HG03108 (cell line): ENCODE measurements around the gene SEZ6.
A peak's percentile ranks its signal among the peaks of the same experiment; 100 is the strongest.
"Not testable (repeated sequence)": the region's sequence is repeated elsewhere in the genome, so short reads cannot be mapped to it uniquely, and the experiment has no call there.

Experiments
- ATAC-seq: cut with Tn5 transposase; IDR thresholded peaks from one replicate; pipeline ENCODE4 v1.9.1; 2021; ENCODE audit warnings: moderate library complexity; ENCODE audit not compliant: unreplicated experiment

The SEZ6 gene

GRCh38 chr17:28941251-28941650 is 64.6 kb downstream of the SEZ6 start:
- ATAC-seq, result no peak

- ATAC-seq, result no peak
Observed at GRCh38 chr17:28940675-28941074, 65.2 kb downstream of the SEZ6 start.

GRCh38 chr17:28940142-28940541 is 65.7 kb downstream of the SEZ6 start:
- no peak for ATAC-seq

GRCh38 chr17:28938552-28938951 is 67.3 kb downstream of the SEZ6 start:
- no peak for ATAC-seq

GRCh38 chr17:28937044-28937729 is 68.6 kb downstream of the SEZ6 start:
- ATAC-seq, result no peak

- ATAC-seq, result no peak
Observed at GRCh38 chr17:28935744-28936460, 69.9 kb downstream of the SEZ6 start.

- ATAC-seq, result not testable (repeated sequence)
Observed at GRCh38 chr17:28934508-28934907, 71.3 kb downstream of the SEZ6 start.

GRCh38 chr17:28929787-28930186 is 76.0 kb downstream of the SEZ6 start:
- no peak for ATAC-seq

- no peak for ATAC-seq
Observed at GRCh38 chr17:28928061-28928460, 77.8 kb downstream of the SEZ6 start.

GRCh38 chr17:28926786-28927185 is 79.0 kb downstream of the SEZ6 start:
- ATAC-seq, result no peak

GRCh38 chr17:28926366-28926765 is 79.5 kb downstream of the SEZ6 start:
- no peak for ATAC-seq

GRCh38 chr17:28925912-28926365 is 79.9 kb downstream of the SEZ6 start:
- ATAC-seq, result peak; percentile 48

- ATAC-seq, result no peak
Observed at GRCh38 chr17:28920201-28920600, 85.6 kb downstream of the SEZ6 start.

- no peak for ATAC-seq
Observed at GRCh38 chr17:28918295-28918694, 87.5 kb downstream of the SEZ6 start.

GRCh38 chr17:28917465-28917864 is 88.4 kb downstream of the SEZ6 start:
- ATAC-seq, result no peak

- no peak for ATAC-seq
Observed at GRCh38 chr17:28917029-28917428, 88.8 kb downstream of the SEZ6 start.

- ATAC-seq, result no peak
Observed at GRCh38 chr17:28916302-28916934, 89.4 kb downstream of the SEZ6 start.

GRCh38 chr17:28912938-28913333 is 92.9 kb downstream of the SEZ6 start:
- no peak for ATAC-seq

- ATAC-seq, result no peak
Observed at GRCh38 chr17:28912281-28912937, 93.4 kb downstream of the SEZ6 start.

GRCh38 chr17:28911411-28912045 is 94.3 kb downstream of the SEZ6 start:
- no peak for ATAC-seq

- ATAC-seq, result no peak
Observed at GRCh38 chr17:28910534-28910933, 95.3 kb downstream of the SEZ6 start.
